HG03575 (cell line): Measurements from ENCODE around the gene PRTG.
"Not testable (repeated sequence)": the region's sequence is repeated elsewhere in the genome, so short reads cannot be mapped to it uniquely, and the experiment has no call there.

Experiments
- ATAC-seq: cut with Tn5 transposase; IDR thresholded peaks from one replicate; pipeline ENCODE4 v1.9.1; 2021; ENCODE audit not compliant: unreplicated experiment, insufficient number of reproducible peaks, low FRiP score; ENCODE audit errors: extremely low read depth

The PRTG gene

GRCh38 chr15:55659481-55659880, 83.5 kb downstream of the PRTG start:
- no peak for ATAC-seq

- no peak for ATAC-seq
Measured at GRCh38 chr15:55658886-55659285, 84.1 kb downstream of the PRTG start.

GRCh38 chr15:55654561-55655031, 88.4 kb downstream of the PRTG start:
- no peak for ATAC-seq

- no peak for ATAC-seq
Measured at GRCh38 chr15:55652909-55653495, 90.0 kb downstream of the PRTG start.

GRCh38 chr15:55652359-55652758, 90.6 kb downstream of the PRTG start:
- no peak for ATAC-seq

GRCh38 chr15:55649058-55649423, 93.9 kb downstream of the PRTG start:
- ATAC-seq: no peak

GRCh38 chr15:55638764-55639163, 104.2 kb downstream of the PRTG start:
- no peak for ATAC-seq

- ATAC-seq: no peak
Measured at GRCh38 chr15:55637086-55637485, 105.9 kb downstream of the PRTG start.

GRCh38 chr15:55633731-55634130, 109.2 kb downstream of the PRTG start:
- ATAC-seq: no peak

- no peak for ATAC-seq
Measured at GRCh38 chr15:55632434-55632833, 110.5 kb downstream of the PRTG start.

- ATAC-seq: no peak
Measured at GRCh38 chr15:55630858-55631257, 112.1 kb downstream of the PRTG start.

GRCh38 chr15:55628369-55628730, 114.6 kb downstream of the PRTG start:
- no peak for ATAC-seq

- no peak for ATAC-seq
Measured at GRCh38 chr15:55627730-55628368, 115.1 kb downstream of the PRTG start.

GRCh38 chr15:55619783-55620182, 123.2 kb downstream of the PRTG start:
- ATAC-seq: no peak

- ATAC-seq: no peak
Measured at GRCh38 chr15:55618387-55618786, 124.6 kb downstream of the PRTG start.

GRCh38 chr15:55615445-55615844, 127.5 kb downstream of the PRTG start:
- no peak for ATAC-seq

GRCh38 chr15:55613727-55614126, 129.2 kb downstream of the PRTG start:
- ATAC-seq: no peak

- ATAC-seq: no peak
Measured at GRCh38 chr15:55606214-55606613, 136.7 kb downstream of the PRTG start.

- no peak for ATAC-seq
Measured at GRCh38 chr15:55601374-55601773, 141.6 kb downstream of the PRTG start.

- no peak for ATAC-seq
Measured at GRCh38 chr15:55599439-55599838, 143.5 kb downstream of the PRTG start.

- ATAC-seq: not testable (repeated sequence)
Measured at GRCh38 chr15:55593019-55593418, 149.9 kb downstream of the PRTG start.
